ENCODE measurements around the gene SKOR1.

- TF ChIP-seq CTCF (conservative IDR thresholded peaks at IDR 0.05): no peak
- no peak for TF ChIP-seq EZH2 (IDR thresholded peaks at IDR 0.05; ENCODE audit: low read depth)
These were observed 20.2 kb upstream of the SKOR1 start for GRCh38 chr15:67805008-67805665.

Measured in PC-9 (cell line).